Neural progenitor cell (in vitro differentiated cells): ENCODE results near the gene IRF2BP2. TPM values are rescaled to one million over a fixed set of nuclear protein-coding genes. Genes with fewer than 3 reads are reported as not detected.
A peak's percentile ranks its signal among the peaks of the same experiment; 100 is the strongest.

Source experiments
- DNase-seq: peaks from one replicate; pipeline ENCODE4 v3.0.0-alpha.2; 2016; ENCODE audit warnings: low spot score
- H2AFZ ChIP-seq: fragments of 200-600 bp; sonication (generic); replicated peaks from 2 replicates; pipeline ENCODE4 v1.6.1; 2016; ENCODE audit warnings: antibody characterized with exemption
- H3F3A ChIP-seq: fragments of 200-600 bp; sonication (generic); 2 replicates; pipeline ENCODE4 v1.6.1; 2016; ENCODE audit warnings: antibody characterized with exemption, low read depth
- H3K27ac ChIP-seq: fragments of 200-600 bp; sonication (generic); 2 replicates; pipeline ENCODE4 v1.5.1; 2016; ENCODE audit warnings: mild to moderate bottlenecking
- H3K27me3 ChIP-seq: fragments of 200-600 bp; sonication (generic); 2 replicates; pipeline ENCODE4 v1.6.1; 2016; ENCODE audit warnings: mild to moderate bottlenecking, moderate library complexity
- H3K36me3 ChIP-seq: fragments of 200-600 bp; sonication (generic); 2 replicates; pipeline ENCODE4 v1.5.1; 2016
- H3K4me1 ChIP-seq: fragments of 200-600 bp; sonication (generic); 2 replicates; pipeline ENCODE4 v1.6.1; 2016; ENCODE audit warnings: mixed run types
- H3K4me2 ChIP-seq: fragments of 200-600 bp; sonication (generic); 2 replicates; pipeline ENCODE4 v1.6.1; 2016
- H3K4me3 ChIP-seq: fragments of 200-600 bp; sonication (generic); 2 replicates; pipeline ENCODE4 v1.5.1; 2016
- H3K79me2 ChIP-seq: fragments of 200-600 bp; sonication (generic); 2 replicates; pipeline ENCODE4 v1.6.1; 2016; ENCODE audit warnings: low read depth
- H3K9ac ChIP-seq: fragments of 200-600 bp; sonication (generic); 2 replicates; pipeline ENCODE4 v1.6.1; 2016
- H3K9me3 ChIP-seq: fragments of 200-600 bp; sonication (generic); 2 replicates; pipeline ENCODE4 v1.5.1; 2016; ENCODE audit warnings: low read depth
- H4K20me1 ChIP-seq: fragments of 200-600 bp; sonication (generic); 2 replicates; pipeline ENCODE4 v1.6.1; 2016; ENCODE audit warnings: low read depth
- H3K27ac Mint-ChIP-seq: 3 replicates; pipeline ENCODE4 v1.8.0; 2021; ENCODE audit warnings: mixed read lengths
- H3K27me3 Mint-ChIP-seq: 2 replicates; pipeline ENCODE4 v1.8.0; 2022; ENCODE audit warnings: low read depth, mild to moderate bottlenecking, inconsistent platforms, moderate library complexity, mixed read lengths; ENCODE audit not compliant: insufficient read depth
- H3K36me3 Mint-ChIP-seq: 3 replicates; pipeline ENCODE4 v1.8.0; 2021; ENCODE audit warnings: mixed read lengths
- H3K4me1 Mint-ChIP-seq: 3 replicates; pipeline ENCODE4 v1.8.0; 2021; ENCODE audit warnings: mixed read lengths
- H3K4me3 Mint-ChIP-seq: 3 replicates; pipeline ENCODE4 v1.8.0; 2021; ENCODE audit warnings: mild to moderate bottlenecking, moderate library complexity, mixed read lengths
- H3K9me3 Mint-ChIP-seq: 3 replicates; pipeline ENCODE4 v1.8.0; 2020; ENCODE audit warnings: mixed read lengths
- EZH2 ChIP-seq: fragments of 200-600 bp; sonication (generic); IDR thresholded peaks from 2 replicates; pipeline ENCODE4 v1.6.1; 2017; ENCODE audit warnings: antibody characterized with exemption, mild to moderate bottlenecking, moderate library complexity
- EZH2phosphoT487 ChIP-seq: fragments of 200-600 bp; sonication (generic); IDR thresholded peaks from 2 replicates; pipeline ENCODE4 v1.6.1; 2017; ENCODE audit warnings: antibody characterized with exemption
- total RNA-seq: library from RNA; depleted of rRNA; stranded (reverse); fragments of >200 nt; gene quantifications from 2 replicates; pipeline ENCODE4 v1.2.3, GENCODE V29; 2015; ENCODE audit warnings: low replicate concordance
- TF ChIP-seq, protein P1 (sequence below): fragments of 200-600 bp; sonication (generic); IDR thresholded peaks from 2 replicates; pipeline ENCODE4 v1.5.1; 2017; ENCODE audit warnings: antibody characterized with exemption, mild to moderate bottlenecking

The IRF2BP2 gene
- total RNA-seq, 1 donor from 2014 or later, result 22.9 TPM

DNA sequence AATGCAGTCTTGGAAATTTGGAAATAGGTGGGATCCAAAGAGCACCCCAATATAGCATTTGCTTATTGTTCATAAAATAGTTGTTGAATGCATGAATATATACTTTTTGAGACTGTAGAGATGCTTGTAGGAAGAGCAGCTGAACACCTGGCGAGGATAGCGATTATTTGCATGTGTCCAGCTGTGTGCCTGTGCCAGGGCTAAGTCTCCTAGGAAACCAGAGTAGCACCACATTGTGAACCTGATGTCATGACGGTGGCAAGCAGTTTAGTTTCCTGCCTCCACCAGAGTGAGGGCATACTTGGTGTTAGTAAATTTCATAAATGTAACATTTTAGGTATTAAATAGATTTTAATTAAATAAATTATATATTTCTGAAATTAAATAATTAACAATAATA lies 37.3 kb upstream of the IRF2BP2 start:
- Mint-ChIP-seq H3K4me3 (no peak overlapping the region), H3K36me3 (no peaks in the 10 kb centered on the region), H3K9me3 (no peaks in the 10 kb centered on the region), H3K4me1 (peaks cover 13% of the 10 kb centered on the region), H3K27me3 (peaks cover 4% of the 10 kb centered on the region), H3K27ac (peak overlapping the region; percentile 18)
- no peak overlapping the region for H3K4me3 ChIP-seq
- no peaks in the 10 kb centered on the region for H3K36me3 ChIP-seq
- no peak overlapping the region for H3K27ac ChIP-seq
- no peaks in the 10 kb centered on the region for H4K20me1 ChIP-seq
- H2AFZ ChIP-seq, result no peak overlapping the region
- H3K9me3 ChIP-seq, result no peaks in the 10 kb centered on the region
- H3K4me2 ChIP-seq, result no peak overlapping the region
- H3F3A ChIP-seq, result no peaks in the 10 kb centered on the region
- H3K9ac ChIP-seq, result no peak overlapping the region
- H3K4me1 ChIP-seq, result no peaks in the 10 kb centered on the region
- H3K79me2 ChIP-seq, result no peaks in the 10 kb centered on the region
- no peaks in the 10 kb centered on the region for H3K27me3 ChIP-seq
- DNase-seq, result no peak
- TF ChIP-seq EZH2phosphoT487 (no peak), EZH2 (no peak)
- TF ChIP-seq, protein P1, sequence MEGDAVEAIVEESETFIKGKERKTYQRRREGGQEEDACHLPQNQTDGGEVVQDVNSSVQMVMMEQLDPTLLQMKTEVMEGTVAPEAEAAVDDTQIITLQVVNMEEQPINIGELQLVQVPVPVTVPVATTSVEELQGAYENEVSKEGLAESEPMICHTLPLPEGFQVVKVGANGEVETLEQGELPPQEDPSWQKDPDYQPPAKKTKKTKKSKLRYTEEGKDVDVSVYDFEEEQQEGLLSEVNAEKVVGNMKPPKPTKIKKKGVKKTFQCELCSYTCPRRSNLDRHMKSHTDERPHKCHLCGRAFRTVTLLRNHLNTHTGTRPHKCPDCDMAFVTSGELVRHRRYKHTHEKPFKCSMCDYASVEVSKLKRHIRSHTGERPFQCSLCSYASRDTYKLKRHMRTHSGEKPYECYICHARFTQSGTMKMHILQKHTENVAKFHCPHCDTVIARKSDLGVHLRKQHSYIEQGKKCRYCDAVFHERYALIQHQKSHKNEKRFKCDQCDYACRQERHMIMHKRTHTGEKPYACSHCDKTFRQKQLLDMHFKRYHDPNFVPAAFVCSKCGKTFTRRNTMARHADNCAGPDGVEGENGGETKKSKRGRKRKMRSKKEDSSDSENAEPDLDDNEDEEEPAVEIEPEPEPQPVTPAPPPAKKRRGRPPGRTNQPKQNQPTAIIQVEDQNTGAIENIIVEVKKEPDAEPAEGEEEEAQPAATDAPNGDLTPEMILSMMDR, result no peak

DNA sequence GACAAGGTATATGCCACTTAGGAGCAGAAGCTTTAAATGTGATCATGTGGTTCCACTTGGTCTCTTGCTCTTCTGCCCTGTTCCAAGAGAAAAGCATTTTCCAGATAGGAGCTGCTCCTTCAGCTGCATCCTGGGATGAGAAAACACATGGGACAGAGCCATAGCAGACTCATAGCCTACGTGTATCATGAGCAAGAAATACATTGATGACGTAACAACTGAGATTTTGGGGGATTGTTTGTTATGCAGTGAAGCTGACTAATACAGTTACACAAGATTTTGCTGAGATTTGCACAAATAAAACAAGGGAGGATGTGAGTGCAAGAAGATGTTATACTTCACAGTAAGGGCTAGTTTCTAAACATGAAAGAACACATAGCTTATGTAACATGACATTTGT lies 36.0 kb upstream of the IRF2BP2 start:
- H3K27me3 Mint-ChIP-seq, result peaks cover 4% of the 10 kb centered on the region
- H3K4me2 ChIP-seq, result no peak overlapping the region

DNA sequence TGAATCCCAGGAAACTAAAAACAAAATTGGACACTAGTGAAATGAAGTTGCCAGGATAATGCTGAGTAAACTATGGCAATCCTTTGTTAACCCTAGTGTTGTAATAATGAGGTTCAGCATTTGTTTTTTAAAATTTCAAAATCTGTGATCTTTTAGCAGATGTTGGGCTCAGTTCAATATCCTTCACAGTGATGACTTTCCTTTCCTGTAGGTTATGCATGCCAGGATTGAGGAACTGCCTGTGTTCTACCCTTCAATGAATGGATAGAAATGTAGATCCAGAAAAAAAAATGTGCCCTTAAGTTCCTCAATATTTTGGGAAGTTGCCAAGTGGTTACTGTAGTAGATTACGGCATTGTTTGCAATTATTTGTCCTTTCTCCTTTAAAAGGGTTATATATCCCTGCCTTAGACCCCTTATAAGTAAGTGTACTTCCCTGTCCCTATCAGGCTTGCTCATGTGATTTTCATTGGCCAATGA lies 35.5 kb upstream of the IRF2BP2 start:
- Mint-ChIP-seq H3K4me1 (peaks cover 18% of the 10 kb centered on the region), H3K36me3 (no peaks in the 10 kb centered on the region), H3K9me3 (no peaks in the 10 kb centered on the region), H3K4me3 (no peak overlapping the region), H3K27me3 (peaks cover 4% of the 10 kb centered on the region), H3K27ac (no peak overlapping the region)
- Histone ChIP-seq H3K27me3 (no peaks in the 10 kb centered on the region), H3K4me1 (no peaks in the 10 kb centered on the region), H3K9ac (no peak overlapping the region), H3K27ac (no peak overlapping the region), H3K9me3 (no peaks in the 10 kb centered on the region), H3F3A (no peaks in the 10 kb centered on the region), H3K4me2 (no peak overlapping the region), H3K4me3 (no peak overlapping the region), H3K79me2 (no peaks in the 10 kb centered on the region), H3K36me3 (no peaks in the 10 kb centered on the region), H4K20me1 (no peaks in the 10 kb centered on the region), H2AFZ (no peak overlapping the region)
- TF ChIP-seq EZH2phosphoT487, result no peak
- no peak for TF ChIP-seq EZH2
- TF ChIP-seq, protein P1, result no peak
- DNase-seq, result no peak

More for the DNA sequence above, 36.0 kb upstream of the IRF2BP2 start:
- no peaks in the 10 kb centered on the region for H3K36me3 Mint-ChIP-seq
- Histone ChIP-seq H3K4me1 (no peaks in the 10 kb centered on the region), H3K79me2 (no peaks in the 10 kb centered on the region), H3K4me3 (no peak overlapping the region), H3K9ac (no peak overlapping the region), H3K9me3 (no peaks in the 10 kb centered on the region), H3K27me3 (no peaks in the 10 kb centered on the region), H2AFZ (no peak overlapping the region), H3K36me3 (no peaks in the 10 kb centered on the region), H3K27ac (no peak overlapping the region), H4K20me1 (no peaks in the 10 kb centered on the region), H3F3A (no peaks in the 10 kb centered on the region)
- H3K9me3 Mint-ChIP-seq, result no peaks in the 10 kb centered on the region
- TF ChIP-seq EZH2phosphoT487, result no peak
- TF ChIP-seq, protein P1, result no peak
- no peak for TF ChIP-seq EZH2
- no peak overlapping the region for H3K4me3 Mint-ChIP-seq
- H3K27ac Mint-ChIP-seq, result no peak overlapping the region
- DNase-seq, result no peak
- peaks cover 15% of the 10 kb centered on the region for H3K4me1 Mint-ChIP-seq
